ENCODE data around the gene RFLNA. TPM values are rescaled to one million over a fixed set of nuclear protein-coding genes. Genes with fewer than 3 reads are reported as not detected.

The RFLNA gene
- total RNA-seq, 2 experiments from 2014 or later = not detected

DNA sequence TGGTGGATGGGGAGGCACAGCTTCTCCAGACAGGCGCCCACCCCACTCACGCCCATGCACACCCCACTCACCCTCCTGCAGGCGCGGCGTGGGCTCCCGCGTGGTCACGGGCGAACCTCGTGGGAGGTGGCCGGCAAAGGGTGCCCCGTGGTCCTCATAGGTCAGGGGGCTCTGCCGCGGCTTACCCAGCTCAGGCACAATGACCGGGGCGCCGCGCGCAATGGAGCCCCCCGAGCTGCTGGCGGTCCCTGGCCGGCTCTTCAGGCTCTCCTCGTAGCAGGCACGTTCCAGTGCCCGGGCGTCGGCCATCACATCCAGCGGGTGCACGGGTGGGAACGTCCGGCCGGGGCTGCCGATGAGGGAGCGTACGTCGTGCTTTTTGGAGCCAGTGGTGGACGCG, 49.6 kb downstream of the RFLNA start:
- H3K4me1 ChIP-seq (ENCODE audit: insufficient read depth, low read length, poor library complexity, severe bottlenecking) = no peaks in the 10 kb centered on the region
- H3K9me3 ChIP-seq (ENCODE audit: low read length) = no peaks in the 10 kb centered on the region
- no TSS peak for BruUV-seq (replicated peaks)
- H3K79me2 ChIP-seq (ENCODE audit: insufficient read depth, low read depth, low read length) = no peaks in the 10 kb centered on the region
- ChIA-PET CTCF (ENCODE audit: unreplicated experiment) (no interaction called here), POLR2A (no interaction called here)
- H3K4me3 ChIP-seq (ENCODE audit: low read depth, low read length, poor library complexity, severe bottlenecking) = no peak overlapping the region
- no peak overlapping the region for H2AFZ ChIP-seq (ENCODE audit: low read length)
- TF ChIP-seq EZH2phosphoT487 (IDR thresholded peaks at IDR 0.05; ENCODE audit: borderline replicate concordance, low read depth, low read length) = no peak
- TF ChIP-seq, protein P1, sequence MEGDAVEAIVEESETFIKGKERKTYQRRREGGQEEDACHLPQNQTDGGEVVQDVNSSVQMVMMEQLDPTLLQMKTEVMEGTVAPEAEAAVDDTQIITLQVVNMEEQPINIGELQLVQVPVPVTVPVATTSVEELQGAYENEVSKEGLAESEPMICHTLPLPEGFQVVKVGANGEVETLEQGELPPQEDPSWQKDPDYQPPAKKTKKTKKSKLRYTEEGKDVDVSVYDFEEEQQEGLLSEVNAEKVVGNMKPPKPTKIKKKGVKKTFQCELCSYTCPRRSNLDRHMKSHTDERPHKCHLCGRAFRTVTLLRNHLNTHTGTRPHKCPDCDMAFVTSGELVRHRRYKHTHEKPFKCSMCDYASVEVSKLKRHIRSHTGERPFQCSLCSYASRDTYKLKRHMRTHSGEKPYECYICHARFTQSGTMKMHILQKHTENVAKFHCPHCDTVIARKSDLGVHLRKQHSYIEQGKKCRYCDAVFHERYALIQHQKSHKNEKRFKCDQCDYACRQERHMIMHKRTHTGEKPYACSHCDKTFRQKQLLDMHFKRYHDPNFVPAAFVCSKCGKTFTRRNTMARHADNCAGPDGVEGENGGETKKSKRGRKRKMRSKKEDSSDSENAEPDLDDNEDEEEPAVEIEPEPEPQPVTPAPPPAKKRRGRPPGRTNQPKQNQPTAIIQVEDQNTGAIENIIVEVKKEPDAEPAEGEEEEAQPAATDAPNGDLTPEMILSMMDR (conservative IDR thresholded peaks at IDR 0.05; ENCODE audit: low read length) = no peak
- H3K36me3 ChIP-seq (ENCODE audit: insufficient read depth, low read length) = peaks cover 33% of the 10 kb centered on the region
- no peaks in the 10 kb centered on the region for H3K9me2 ChIP-seq (ENCODE audit: insufficient read depth, low read length)
- H4K20me1 ChIP-seq (ENCODE audit: insufficient read depth, low read length) = no peaks in the 10 kb centered on the region
- intact Hi-C loops (cut with micrococcal nuclease; ENCODE audit: unreplicated experiment) = no loop called here
- no peak overlapping the region for H3K4me2 ChIP-seq (ENCODE audit: low read length)
- H3K27ac ChIP-seq (ENCODE audit: low read depth, low read length, poor library complexity, severe bottlenecking) = no peak overlapping the region
- DNase-seq (ENCODE audit: low spot score) = no peak

DNA sequence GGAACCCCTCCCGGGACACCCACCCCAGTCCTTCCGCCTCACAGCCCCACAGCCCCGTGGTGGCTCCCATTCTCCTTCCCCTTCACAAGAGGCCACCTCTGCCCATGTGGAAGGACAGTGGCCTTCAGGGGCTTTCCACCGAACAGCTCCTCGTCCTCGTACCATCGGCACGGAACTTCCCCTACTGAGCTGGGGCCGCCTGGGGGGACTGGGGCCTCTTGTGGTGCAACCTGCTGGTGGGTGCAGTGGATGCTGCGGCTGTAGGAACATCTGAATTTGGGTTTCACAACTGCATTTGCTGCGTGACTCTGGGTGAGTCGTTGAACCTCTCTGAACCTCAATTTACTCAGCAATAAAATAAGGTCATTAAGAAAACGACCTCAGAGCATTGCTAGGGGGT, 50.9 kb downstream of the RFLNA start:
- ChIA-PET CTCF (ENCODE audit: unreplicated experiment) (no interaction called here), POLR2A (no interaction called here)
- Histone ChIP-seq H3K4me2 (ENCODE audit: low read length) (no peak overlapping the region), H4K20me1 (ENCODE audit: insufficient read depth, low read length) (no peaks in the 10 kb centered on the region), H3K9me3 (ENCODE audit: low read length) (no peaks in the 10 kb centered on the region), H3K4me1 (ENCODE audit: insufficient read depth, low read length, poor library complexity, severe bottlenecking) (no peaks in the 10 kb centered on the region), H3K36me3 (ENCODE audit: insufficient read depth, low read length) (peaks cover 29% of the 10 kb centered on the region), H3K27ac (ENCODE audit: low read depth, low read length, poor library complexity, severe bottlenecking) (no peak overlapping the region), H2AFZ (ENCODE audit: low read length) (no peak overlapping the region), H3K79me2 (ENCODE audit: insufficient read depth, low read depth, low read length) (no peaks in the 10 kb centered on the region), H3K9me2 (ENCODE audit: insufficient read depth, low read length) (no peaks in the 10 kb centered on the region), H3K4me3 (ENCODE audit: low read depth, low read length, poor library complexity, severe bottlenecking) (no peak overlapping the region)
- BruUV-seq (replicated peaks) = no TSS peak
- intact Hi-C loops (cut with micrococcal nuclease; ENCODE audit: unreplicated experiment) = no loop called here
- TF ChIP-seq, protein P1 (conservative IDR thresholded peaks at IDR 0.05; ENCODE audit: low read length) = no peak
- no peak for TF ChIP-seq EZH2phosphoT487 (IDR thresholded peaks at IDR 0.05; ENCODE audit: borderline replicate concordance, low read depth, low read length)
- no peak for DNase-seq (ENCODE audit: low spot score)

DNA sequence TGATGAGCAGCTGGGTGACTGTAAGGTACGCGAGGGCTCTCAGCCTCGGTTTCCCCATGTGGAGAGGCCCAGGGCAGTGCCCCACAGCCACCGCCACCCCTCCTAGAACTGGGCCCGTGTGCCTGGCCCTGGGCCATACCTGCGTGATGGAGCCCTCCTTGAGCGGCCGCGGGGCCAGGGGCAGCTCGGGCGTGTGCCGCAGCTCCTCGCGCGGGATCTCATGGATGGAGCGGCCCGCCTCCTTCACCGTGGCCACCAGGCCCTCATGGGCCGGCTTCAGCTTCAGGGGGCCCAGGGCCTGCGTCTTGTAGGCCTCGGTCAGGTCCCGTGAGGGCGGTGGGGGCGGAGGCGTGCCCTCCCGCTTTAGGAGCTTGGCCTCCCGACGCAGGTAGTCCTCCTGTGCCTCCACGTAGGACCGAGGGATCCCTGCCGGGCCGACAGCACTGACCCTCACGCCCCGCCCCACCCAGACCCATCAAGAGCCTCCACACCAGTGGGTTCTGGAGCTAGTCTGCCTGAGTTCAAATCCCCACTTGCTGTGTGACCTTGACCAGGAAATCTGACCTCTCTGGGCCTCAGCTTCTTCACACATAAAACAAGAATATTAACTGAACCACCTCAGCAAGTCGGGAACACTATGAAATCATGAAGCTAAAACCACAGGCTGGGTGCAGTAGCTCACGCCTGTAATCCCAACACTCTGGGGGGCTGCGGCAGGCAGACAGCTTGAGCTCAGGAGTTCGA, 51.7 kb downstream of the RFLNA start:
- Histone ChIP-seq H3K4me2 (ENCODE audit: low read length) (no peak overlapping the region), H3K79me2 (ENCODE audit: insufficient read depth, low read depth, low read length) (no peaks in the 10 kb centered on the region), H3K36me3 (ENCODE audit: insufficient read depth, low read length) (peaks cover 29% of the 10 kb centered on the region), H3K4me3 (ENCODE audit: low read depth, low read length, poor library complexity, severe bottlenecking) (no peak overlapping the region), H3K4me1 (ENCODE audit: insufficient read depth, low read length, poor library complexity, severe bottlenecking) (no peaks in the 10 kb centered on the region), H3K9me2 (ENCODE audit: insufficient read depth, low read length) (no peaks in the 10 kb centered on the region), H2AFZ (ENCODE audit: low read length) (no peak overlapping the region), H3K27ac (ENCODE audit: low read depth, low read length, poor library complexity, severe bottlenecking) (no peak overlapping the region), H4K20me1 (ENCODE audit: insufficient read depth, low read length) (no peaks in the 10 kb centered on the region), H3K9me3 (ENCODE audit: low read length) (no peaks in the 10 kb centered on the region)
- DNase-seq (ENCODE audit: low spot score) = no peak
- POLR2A ChIA-PET = interaction anchor here (0.6 to 0.7 kb wide), 2 partner anchors 411 to 459 kb away, joined by 3 to 5 read pairs; no protein-coding TSS in a partner anchor
- CTCF ChIA-PET (ENCODE audit: unreplicated experiment) = interaction anchor here (0.6 kb wide), 1 partner anchor 17 kb away, joined by 3 read pairs; no protein-coding TSS in a partner anchor
- intact Hi-C loops (cut with micrococcal nuclease; ENCODE audit: unreplicated experiment) = no loop called here
- BruUV-seq (replicated peaks) = no TSS peak
- no peak for TF ChIP-seq EZH2phosphoT487 (IDR thresholded peaks at IDR 0.05; ENCODE audit: borderline replicate concordance, low read depth, low read length)
- TF ChIP-seq, protein P1 (conservative IDR thresholded peaks at IDR 0.05; ENCODE audit: low read length) = no peak
